ENCODE measurements around the gene SMC3.
"Not testable (repeated sequence)": the region's sequence is repeated elsewhere in the genome, so short reads cannot be mapped to it uniquely, and the experiment has no call there.

Gene SMC3

GRCh38 chr10:110616493-110617033 lies 49.1 kb downstream of the SMC3 start:
- DNase-seq: no peak
- no peak for TF ChIP-seq POLR2A (IDR thresholded peaks at IDR 0.05; ENCODE audit: low read length)
- TF ChIP-seq GATA1 (IDR thresholded peaks at IDR 0.05; ENCODE audit: low read depth, low read length): no peak

- DNase-seq: no peak
- no peak for TF ChIP-seq POLR2A (IDR thresholded peaks at IDR 0.05; ENCODE audit: low read length)
- no peak for TF ChIP-seq GATA1 (IDR thresholded peaks at IDR 0.05; ENCODE audit: low read depth, low read length)
Observed at GRCh38 chr10:110617425-110618229, 50.1 kb downstream of the SMC3 start.

- no peak for DNase-seq
- TF ChIP-seq POLR2A (IDR thresholded peaks at IDR 0.05; ENCODE audit: low read length) (no peak), GATA1 (IDR thresholded peaks at IDR 0.05; ENCODE audit: low read depth, low read length) (no peak)
Observed at GRCh38 chr10:110618230-110618610, 50.7 kb downstream of the SMC3 start.

- no peak for DNase-seq
- TF ChIP-seq GATA1 (IDR thresholded peaks at IDR 0.05; ENCODE audit: low read depth, low read length): no peak
- no peak for TF ChIP-seq POLR2A (IDR thresholded peaks at IDR 0.05; ENCODE audit: low read length)
Observed at GRCh38 chr10:110619514-110620397, 52.3 kb downstream of the SMC3 start.

GRCh38 chr10:110620398-110620719 lies 52.9 kb downstream of the SMC3 start:
- no peak for DNase-seq
- TF ChIP-seq GATA1 (IDR thresholded peaks at IDR 0.05; ENCODE audit: low read depth, low read length) (no peak), POLR2A (IDR thresholded peaks at IDR 0.05; ENCODE audit: low read length) (no peak)

GRCh38 chr10:110623316-110623715 lies 55.8 kb downstream of the SMC3 start:
- DNase-seq: not testable (repeated sequence)

GRCh38 chr10:110625356-110625894 lies 57.9 kb downstream of the SMC3 start:
- TF ChIP-seq GATA1 (IDR thresholded peaks at IDR 0.05; ENCODE audit: low read depth, low read length): no peak
- no peak for TF ChIP-seq POLR2A (IDR thresholded peaks at IDR 0.05; ENCODE audit: low read length)
- DNase-seq: no peak

GRCh38 chr10:110625951-110626855 lies 58.7 kb downstream of the SMC3 start:
- TF ChIP-seq POLR2A (IDR thresholded peaks at IDR 0.05; ENCODE audit: low read length) (no peak), GATA1 (IDR thresholded peaks at IDR 0.05; ENCODE audit: low read depth, low read length) (no peak)
- no peak for DNase-seq

- DNase-seq: no peak
- TF ChIP-seq GATA1 (IDR thresholded peaks at IDR 0.05; ENCODE audit: low read depth, low read length) (no peak), POLR2A (IDR thresholded peaks at IDR 0.05; ENCODE audit: low read length) (no peak)
Observed at GRCh38 chr10:110628161-110628560, 60.7 kb downstream of the SMC3 start.

- TF ChIP-seq GATA1 (IDR thresholded peaks at IDR 0.05; ENCODE audit: low read depth, low read length) (no peak), POLR2A (IDR thresholded peaks at IDR 0.05; ENCODE audit: low read length) (no peak)
- DNase-seq: no peak
Observed at GRCh38 chr10:110629680-110630191, 62.2 kb downstream of the SMC3 start.

- DNase-seq: no peak
- TF ChIP-seq GATA1 (IDR thresholded peaks at IDR 0.05; ENCODE audit: low read depth, low read length) (no peak), POLR2A (IDR thresholded peaks at IDR 0.05; ENCODE audit: low read length) (no peak)
Observed at GRCh38 chr10:110631934-110632333, 64.4 kb downstream of the SMC3 start.

GRCh38 chr10:110632591-110633215 lies 65.2 kb downstream of the SMC3 start:
- no peak for DNase-seq
- TF ChIP-seq POLR2A (IDR thresholded peaks at IDR 0.05; ENCODE audit: low read length) (no peak), GATA1 (IDR thresholded peaks at IDR 0.05; ENCODE audit: low read depth, low read length) (no peak)

Measured in erythroblast (primary cell).